K562 treated with DMSO at 1 percent for 12 hours (cell line): Measurements from ENCODE around the gene LCMT2. TPM values are rescaled to one million over a fixed set of nuclear protein-coding genes. Genes with fewer than 3 reads are reported as not detected.

ENCODE experiments used
- total RNA-seq: library from RNA; unstranded; fragments of 300-600 nt; gene quantifications from 2 replicates; pipeline ENCODE4 v1.2.3, GENCODE V29; 2022; ENCODE audit not compliant: insufficient read depth

Gene LCMT2
- total RNA-seq: 4.2 and 6.2 TPM in 2 replicates

DNA sequence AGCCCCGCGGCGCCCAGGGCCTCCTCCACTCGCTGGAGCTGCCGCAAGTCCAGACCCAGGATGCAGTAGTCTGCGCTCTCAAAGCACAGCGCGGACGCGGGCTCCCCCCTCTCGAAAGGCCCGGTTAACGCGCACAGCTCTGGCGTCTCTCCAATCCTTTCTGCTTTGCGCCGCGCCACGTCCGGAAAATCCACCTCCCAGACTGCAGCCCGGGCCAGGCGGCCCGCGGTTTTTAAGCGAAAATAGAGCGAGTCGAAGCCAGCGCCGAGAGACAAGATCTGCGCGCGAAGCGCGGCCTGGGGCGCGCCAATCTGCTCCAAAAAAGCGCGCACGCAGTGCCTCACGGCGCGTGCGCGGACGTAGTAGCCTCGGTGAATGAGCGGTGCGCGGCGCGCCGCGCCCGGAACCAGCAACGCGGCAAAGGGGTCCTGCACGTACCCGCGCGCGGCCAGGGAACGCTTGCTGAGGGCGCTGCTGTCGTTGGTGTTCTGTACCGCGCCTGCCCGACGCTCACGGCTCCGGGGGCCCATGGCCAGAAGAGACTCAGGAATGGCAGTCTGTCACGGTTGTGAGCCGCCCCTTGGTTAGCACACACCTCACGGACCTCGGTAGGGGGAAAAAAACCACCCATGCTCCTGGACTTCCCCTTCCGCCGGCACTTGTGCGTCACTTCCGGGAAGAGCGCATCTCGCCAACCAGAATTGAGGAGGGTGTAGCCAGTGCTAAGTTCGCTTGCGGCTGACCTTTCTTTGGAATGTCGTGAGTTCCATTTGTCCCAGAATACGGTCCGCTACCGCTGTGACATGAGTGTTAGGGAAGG lies at the start of gene LCMT2:
LCMT2 (minus strand) TSS at position 614 of the 820 bp plus-strand sequence; CDS start at position 530, 84 bp downstream.

DNA sequence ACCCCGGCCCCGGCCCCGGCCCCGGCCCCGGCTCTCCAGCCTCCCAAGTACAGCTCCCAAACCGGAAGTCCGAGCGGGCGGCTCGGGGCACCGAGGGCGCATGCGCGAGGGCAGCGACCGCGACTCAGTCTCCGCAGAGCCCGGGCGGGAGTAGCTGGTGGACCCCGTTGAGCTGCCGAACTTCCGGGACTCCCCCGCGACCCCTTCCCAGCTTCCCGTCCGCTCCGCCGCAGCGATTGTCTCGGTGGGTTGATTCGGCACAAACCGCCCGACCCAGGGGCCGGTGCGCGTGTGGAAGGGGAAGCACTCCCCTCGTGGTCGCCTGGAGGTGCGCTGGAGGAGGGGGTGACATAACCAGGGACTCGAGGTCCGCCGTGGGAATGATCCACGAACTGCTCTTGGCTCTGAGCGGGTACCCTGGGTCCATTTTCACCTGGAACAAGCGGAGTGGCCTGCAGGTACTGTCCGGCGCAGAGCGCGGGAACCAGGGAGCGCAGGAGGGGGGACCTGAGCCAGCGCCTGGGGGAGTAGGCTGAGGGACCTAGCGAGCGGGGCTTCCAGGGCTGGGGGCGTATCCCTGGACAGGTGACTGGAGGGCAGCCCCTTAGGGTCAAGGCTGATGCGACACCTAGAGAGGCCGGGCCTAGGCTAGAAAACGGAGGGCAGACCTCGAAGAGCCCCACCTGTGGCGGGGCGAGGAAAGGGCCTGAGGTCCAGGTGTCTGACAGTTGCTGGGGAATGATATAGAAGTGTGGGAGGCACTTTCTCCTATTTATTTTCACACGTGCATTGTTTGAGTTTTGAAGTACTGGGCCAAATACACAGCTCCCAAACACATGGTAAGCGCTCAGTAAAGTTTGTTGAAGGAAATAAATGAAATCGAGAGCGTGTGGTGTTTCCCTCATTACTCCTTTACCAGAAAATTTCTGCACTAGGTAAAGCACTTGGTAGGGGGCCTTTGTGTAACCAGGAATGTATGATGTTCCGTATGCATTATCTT lies 40.9 kb upstream of the LCMT2 start, which contains the start of the genes TUBGCP4 and ZSCAN29:
TUBGCP4 (plus strand) TSS at position 127 of the 1,000 bp plus-strand sequence; CDS start at position 381, 254 bp downstream.
ZSCAN29 (minus strand) TSS at position 69 of the 1,000 bp plus-strand sequence. CDS start 1,130 bp downstream, outside the sequence.

GRCh38 chr15:43302205-43302817 lies 28.1 kb downstream of the LCMT2 start, which contains the start of gene TGM7:
Gene TGM7, minus strand, starts transcription at chr15:43302255.

Other genes with a start within 250 kb of the LCMT2 start
- gene UBR1, start 224.5 kb downstream of the LCMT2 start, total RNA-seq: 2.8 and 11.1 TPM in 2 replicates
- 9.3 and 16.6 TPM in 2 replicates for gene TMEM62, start 197.0 kb downstream of the LCMT2 start, total RNA-seq
- 94.1 and 128 TPM in 2 replicates for gene CCNDBP1, start 145.2 kb downstream of the LCMT2 start, total RNA-seq
- 0.99 and 1.7 TPM in 2 replicates for gene EPB42, start 109.6 kb downstream of the LCMT2 start, total RNA-seq
- gene TGM5, start 63.6 kb downstream of the LCMT2 start, total RNA-seq: not detected in 2 replicates
- not detected in 2 replicates for gene TGM7, start 28.3 kb downstream of the LCMT2 start, total RNA-seq
- 5.3 and 33.9 TPM in 2 replicates for gene ZSCAN29, start 40.5 kb upstream of the LCMT2 start, total RNA-seq
- 8.3 and 38.2 TPM in 2 replicates for gene TUBGCP4, start 40.5 kb upstream of the LCMT2 start, total RNA-seq
- gene TP53BP1, start 162.6 kb upstream of the LCMT2 start, total RNA-seq: 13.5 and 29.2 TPM in 2 replicates
- gene MAP1A, start 187.0 kb upstream of the LCMT2 start, total RNA-seq: 4.0 and 17.7 TPM in 2 replicates